Measurements from ENCODE around the gene MARCHF2. TPM values are rescaled to one million over a fixed set of nuclear protein-coding genes. Genes with fewer than 3 reads are reported as not detected.
"Not testable (repeated sequence)": the region's sequence is repeated elsewhere in the genome, so short reads cannot be mapped to it uniquely, and the experiment has no call there.

The MARCHF2 gene
- total RNA-seq, 1 donor from 2014 or later, result 45.0 TPM

GRCh38 chr19:8377598-8377997 is 35.5 kb upstream of the MARCHF2 start:
- TF ChIP-seq CTCF (IDR thresholded peaks at IDR 0.05), result no peak
- peaks cover 2% of the 10 kb centered on the region for H3K4me1 Mint-ChIP-seq (ENCODE audit: unreplicated experiment)
- H3K4me3 Mint-ChIP-seq (ENCODE audit: unreplicated experiment), result no peak overlapping the region
- H3K9me3 Mint-ChIP-seq (ENCODE audit: unreplicated experiment), result no peaks in the 10 kb centered on the region
- H3K27ac Mint-ChIP-seq (ENCODE audit: unreplicated experiment), result no peak overlapping the region
- H3K27me3 Mint-ChIP-seq (ENCODE audit: unreplicated experiment), result no peaks in the 10 kb centered on the region
- peaks cover 11% of the 10 kb centered on the region for H3K36me3 Mint-ChIP-seq (ENCODE audit: unreplicated experiment)
- no peak for DNase-seq (ENCODE audit: extremely low spot score, unreplicated experiment)

- H3K27ac Mint-ChIP-seq (ENCODE audit: unreplicated experiment); H3K36me3 Mint-ChIP-seq (ENCODE audit: unreplicated experiment); H3K27me3 Mint-ChIP-seq (ENCODE audit: unreplicated experiment); DNase-seq (ENCODE audit: extremely low spot score, unreplicated experiment); H3K4me1 Mint-ChIP-seq (ENCODE audit: unreplicated experiment); H3K9me3 Mint-ChIP-seq (ENCODE audit: unreplicated experiment); H3K4me3 Mint-ChIP-seq (ENCODE audit: unreplicated experiment): not testable (repeated sequence)
Observed at GRCh38 chr19:8379156-8379891, 33.8 kb upstream of the MARCHF2 start.

GRCh38 chr19:8384569-8384968 is 28.5 kb upstream of the MARCHF2 start:
- not testable (repeated sequence) for H3K9me3 Mint-ChIP-seq (ENCODE audit: unreplicated experiment); DNase-seq (ENCODE audit: extremely low spot score, unreplicated experiment); H3K27ac Mint-ChIP-seq (ENCODE audit: unreplicated experiment); H3K4me1 Mint-ChIP-seq (ENCODE audit: unreplicated experiment); H3K4me3 Mint-ChIP-seq (ENCODE audit: unreplicated experiment); H3K36me3 Mint-ChIP-seq (ENCODE audit: unreplicated experiment); H3K27me3 Mint-ChIP-seq (ENCODE audit: unreplicated experiment)

- not testable (repeated sequence) for H3K9me3 Mint-ChIP-seq (ENCODE audit: unreplicated experiment); H3K27me3 Mint-ChIP-seq (ENCODE audit: unreplicated experiment); H3K36me3 Mint-ChIP-seq (ENCODE audit: unreplicated experiment); H3K27ac Mint-ChIP-seq (ENCODE audit: unreplicated experiment); H3K4me1 Mint-ChIP-seq (ENCODE audit: unreplicated experiment); H3K4me3 Mint-ChIP-seq (ENCODE audit: unreplicated experiment); DNase-seq (ENCODE audit: extremely low spot score, unreplicated experiment)
Observed at GRCh38 chr19:8385103-8385502, 28.0 kb upstream of the MARCHF2 start.

- not testable (repeated sequence) for H3K4me1 Mint-ChIP-seq (ENCODE audit: unreplicated experiment); H3K9me3 Mint-ChIP-seq (ENCODE audit: unreplicated experiment); DNase-seq (ENCODE audit: extremely low spot score, unreplicated experiment); H3K36me3 Mint-ChIP-seq (ENCODE audit: unreplicated experiment); H3K27me3 Mint-ChIP-seq (ENCODE audit: unreplicated experiment); H3K4me3 Mint-ChIP-seq (ENCODE audit: unreplicated experiment); H3K27ac Mint-ChIP-seq (ENCODE audit: unreplicated experiment)
Observed at GRCh38 chr19:8385566-8385965, 27.5 kb upstream of the MARCHF2 start.

- H3K27me3 Mint-ChIP-seq (ENCODE audit: unreplicated experiment); DNase-seq (ENCODE audit: extremely low spot score, unreplicated experiment); H3K4me3 Mint-ChIP-seq (ENCODE audit: unreplicated experiment); H3K36me3 Mint-ChIP-seq (ENCODE audit: unreplicated experiment); H3K9me3 Mint-ChIP-seq (ENCODE audit: unreplicated experiment); H3K27ac Mint-ChIP-seq (ENCODE audit: unreplicated experiment): not testable (repeated sequence)
- H3K4me1 Mint-ChIP-seq (ENCODE audit: unreplicated experiment), result peaks cover 12% of the 10 kb centered on the region
Observed at GRCh38 chr19:8386419-8386818, 26.7 kb upstream of the MARCHF2 start.

GRCh38 chr19:8386990-8387389 is 26.1 kb upstream of the MARCHF2 start:
- peaks cover 5% of the 10 kb centered on the region for H3K9me3 Mint-ChIP-seq (ENCODE audit: unreplicated experiment)
- H3K27me3 Mint-ChIP-seq (ENCODE audit: unreplicated experiment), result no peaks in the 10 kb centered on the region
- H3K4me1 Mint-ChIP-seq (ENCODE audit: unreplicated experiment), result peaks cover 17% of the 10 kb centered on the region
- no peak for DNase-seq (ENCODE audit: extremely low spot score, unreplicated experiment)
- H3K27ac Mint-ChIP-seq (ENCODE audit: unreplicated experiment), result no peak overlapping the region
- peaks cover 4% of the 10 kb centered on the region for H3K36me3 Mint-ChIP-seq (ENCODE audit: unreplicated experiment)
- TF ChIP-seq CTCF (IDR thresholded peaks at IDR 0.05), result no peak
- H3K4me3 Mint-ChIP-seq (ENCODE audit: unreplicated experiment), result no peak overlapping the region

Measured in osteocyte (in vitro differentiated cells).